Spinal cord (tissue), 10 donors: ENCODE measurements around the gene DGKZ. TPM values are rescaled to one million over a fixed set of nuclear protein-coding genes. Genes with fewer than 3 reads are reported as not detected.

Experiments used
- DNase-seq, 6 donors: peaks; one replicate each; pipeline versions ENCODE4 v3.0.0 to v3.0.0-alpha.2; 2013 to 2015; ENCODE audit warnings: low spot score in 6 of 6, low read depth in 4 of 6
- H3K27ac ChIP-seq: one replicate; pipeline ENCODE4 v1.5.1; 2013; ENCODE audit warnings: low read depth, low read length, control low read depth
- H3K27me3 ChIP-seq: one replicate; pipeline ENCODE4 v1.6.1; 2013; ENCODE audit warnings: low read length; ENCODE audit not compliant: control insufficient read depth, insufficient read depth
- H3K36me3 ChIP-seq: one replicate; pipeline ENCODE4 v1.6.1; 2013; ENCODE audit warnings: low read length; ENCODE audit not compliant: control insufficient read depth, insufficient read depth
- H3K4me1 ChIP-seq: one replicate; pipeline ENCODE4 v1.6.1; 2013; ENCODE audit warnings: low read length; ENCODE audit not compliant: control insufficient read depth, insufficient read depth
- H3K4me3 ChIP-seq: one replicate; pipeline ENCODE4 v1.5.1; 2013; ENCODE audit warnings: low read depth, low read length, control low read depth
- H3K9me3 ChIP-seq: one replicate; pipeline ENCODE4 v1.6.1; 2013; ENCODE audit warnings: low read length; ENCODE audit not compliant: control insufficient read depth, insufficient read depth
- WGBS: methylation state at CpG from one replicate; pipeline ENCODE4 v1.1.5; 2013; ENCODE audit warnings: missing lambda C conversion rate; ENCODE audit not compliant: insufficient coverage; 5-methylcytosine and 5-hydroxymethylcytosine counted together
- polyA plus RNA-seq, 2 donors: library from polyadenylated mRNA; unstranded; fragments of 120-200 nt; gene quantifications; one replicate each; pipeline ENCODE4 v1.2.1, GENCODE V29; 2013; ENCODE audit not compliant: insufficient read length in 2 of 2
- total RNA-seq, 2 donors: library from RNA; depleted of rRNA in 1 of 2; stranded (reverse); fragments of 120-200 nt in 1 of 2; fragments of >200 nt in 1 of 2; gene quantifications; one replicate each; pipeline versions ENCODE4 v1.2.3 to v1.2.4, GENCODE V29; 2013 to 2014
- donor health status: healthy.

DGKZ gene
- total and polyA plus RNA-seq, 4 donors: 27.1 to 83.2 (median 53.9) TPM

DNA sequence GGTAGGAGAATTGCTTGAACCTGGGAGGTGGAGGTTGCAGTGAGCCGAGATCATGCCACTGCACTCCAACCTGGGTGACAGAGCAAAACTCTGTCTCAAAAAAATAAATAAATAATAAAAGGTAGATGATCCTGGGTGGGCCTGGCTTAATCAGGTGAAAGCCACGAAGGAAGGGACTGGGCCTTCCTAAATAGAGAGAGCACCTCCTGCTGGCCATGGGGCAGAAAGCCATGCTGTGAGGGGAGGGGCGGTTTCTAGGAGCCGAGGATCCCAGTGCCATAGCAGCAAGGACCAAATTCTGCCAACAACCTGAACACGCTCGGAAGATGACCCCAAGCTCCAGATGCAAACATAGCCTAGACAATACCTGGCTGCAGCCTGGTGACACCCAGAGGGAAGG lies 24.5 kb upstream of the DGKZ start:
- Histone ChIP-seq H3K4me1 (peaks cover 4% of the 10 kb centered on the region), H3K36me3 (peaks cover 16% of the 10 kb centered on the region), H3K27ac (no peak overlapping the region), H3K9me3 (no peaks in the 10 kb centered on the region), H3K27me3 (peaks cover 2% of the 10 kb centered on the region), H3K4me3 (no peak overlapping the region)
- 83% methylated on average over 5 of the region's 6 CpGs for WGBS
- DNase-seq: no peak

DNA sequence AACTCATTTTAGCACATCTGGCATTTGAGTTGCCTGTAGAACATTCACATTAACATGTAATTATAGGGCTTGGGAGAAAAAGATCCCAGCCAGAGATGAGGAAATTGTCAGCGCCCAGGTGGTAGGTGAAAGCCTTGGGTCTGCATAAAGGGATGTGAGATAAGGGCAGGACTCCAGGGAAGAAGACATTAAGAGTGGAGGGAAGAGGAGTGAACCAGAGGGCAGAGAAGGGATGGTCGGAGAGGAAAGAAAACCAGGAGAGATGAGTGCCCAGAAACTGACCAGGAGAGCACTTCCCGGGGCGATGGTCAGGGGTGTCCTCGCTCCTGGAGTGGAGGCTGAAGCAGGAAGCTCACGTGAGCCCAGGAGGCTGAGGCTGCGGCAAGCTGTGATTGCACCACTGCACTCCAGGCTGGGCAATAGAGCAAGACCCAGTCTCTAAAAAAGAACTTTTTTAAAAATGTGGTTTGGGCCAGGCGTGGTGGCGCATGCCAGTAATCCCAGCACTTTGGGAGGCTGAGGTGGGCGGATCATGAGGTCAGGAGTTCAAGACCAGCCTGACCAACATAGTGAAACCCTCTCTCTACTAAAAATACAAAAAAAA lies 20.3 kb upstream of the DGKZ start:
- WGBS: 98% methylated on average over 7 of the region's 10 CpGs
- H3K27ac ChIP-seq: no peak overlapping the region
- peaks cover 22% of the 10 kb centered on the region for H3K4me1 ChIP-seq
- no peaks in the 10 kb centered on the region for H3K9me3 ChIP-seq
- no peaks in the 10 kb centered on the region for H3K36me3 ChIP-seq
- peaks cover 6% of the 10 kb centered on the region for H3K27me3 ChIP-seq
- no peak overlapping the region for H3K4me3 ChIP-seq
- DNase-seq: no peak

- Histone ChIP-seq H3K27ac (no peak overlapping the region), H3K4me1 (peaks cover 28% of the 10 kb centered on the region), H3K36me3 (no peaks in the 10 kb centered on the region), H3K9me3 (no peaks in the 10 kb centered on the region), H3K4me3 (no peak overlapping the region), H3K27me3 (peaks cover 12% of the 10 kb centered on the region)
- no peak for DNase-seq
- WGBS: 52% methylated on average over 6 of the region's 8 CpGs
Measured at GRCh38 chr11:46327829-46328228, 19.4 kb upstream of the DGKZ start.

- Histone ChIP-seq H3K36me3 (no peaks in the 10 kb centered on the region), H3K4me3 (no peak overlapping the region), H3K9me3 (no peaks in the 10 kb centered on the region), H3K27ac (no peak overlapping the region), H3K4me1 (peaks cover 42% of the 10 kb centered on the region), H3K27me3 (peaks cover 18% of the 10 kb centered on the region)
- no peak for DNase-seq
- WGBS: 49% methylated on average over 4 of the region's 5 CpGs
Measured at GRCh38 chr11:46330154-46330553, 17.1 kb upstream of the DGKZ start.

- Histone ChIP-seq H3K36me3 (no peaks in the 10 kb centered on the region), H3K27me3 (peaks cover 18% of the 10 kb centered on the region), H3K4me3 (no peak overlapping the region), H3K9me3 (no peaks in the 10 kb centered on the region), H3K4me1 (peaks cover 48% of the 10 kb centered on the region), H3K27ac (peak overlapping the region; percentile 29)
- WGBS: 13% methylated on average over 6 of the region's 11 CpGs
- DNase-seq: peak in 2 of 6 donors; percentile 72 to 82
Measured at GRCh38 chr11:46330563-46331281, 16.5 kb upstream of the DGKZ start.

DNA sequence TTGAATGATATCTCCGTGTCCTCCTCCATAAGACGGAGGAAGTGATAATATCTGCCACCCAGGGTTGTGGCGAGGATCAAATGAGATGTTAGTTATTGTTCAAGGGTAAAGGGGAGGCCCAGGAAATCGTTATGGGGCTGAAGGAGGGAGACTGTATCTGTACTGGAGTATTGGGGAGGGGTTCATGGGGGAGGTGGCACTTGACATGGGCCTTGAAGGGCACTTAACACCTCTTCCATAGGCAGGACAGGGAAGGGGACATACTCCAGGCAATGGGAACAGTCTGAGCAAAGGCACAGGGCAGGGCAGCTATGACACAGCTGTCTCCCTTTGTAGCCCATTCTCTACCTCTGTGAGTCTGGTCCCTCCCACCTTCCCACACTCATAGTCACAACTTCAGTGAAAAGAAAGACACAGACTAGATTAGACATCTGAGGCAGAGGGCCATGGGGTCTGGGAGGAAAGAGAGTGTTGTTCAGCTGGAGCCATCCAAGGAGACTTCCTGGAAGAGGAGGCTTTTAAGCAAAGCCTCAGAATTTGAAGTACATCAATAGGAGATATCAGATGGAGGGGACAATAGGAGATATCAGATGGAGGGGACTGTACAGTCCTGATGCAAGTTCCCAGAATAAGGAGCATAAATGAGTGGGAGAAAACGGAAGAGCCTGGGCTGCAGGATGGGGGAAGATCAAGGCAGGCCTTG lies 15.8 kb upstream of the DGKZ start:
- Histone ChIP-seq H3K36me3 (no peaks in the 10 kb centered on the region), H3K27me3 (peaks cover 18% of the 10 kb centered on the region), H3K27ac (no peak overlapping the region), H3K4me1 (peaks cover 55% of the 10 kb centered on the region), H3K4me3 (no peak overlapping the region), H3K9me3 (no peaks in the 10 kb centered on the region)
- WGBS: 37% methylated on average over 4 of the region's 5 CpGs
- no peak for DNase-seq

DNA sequence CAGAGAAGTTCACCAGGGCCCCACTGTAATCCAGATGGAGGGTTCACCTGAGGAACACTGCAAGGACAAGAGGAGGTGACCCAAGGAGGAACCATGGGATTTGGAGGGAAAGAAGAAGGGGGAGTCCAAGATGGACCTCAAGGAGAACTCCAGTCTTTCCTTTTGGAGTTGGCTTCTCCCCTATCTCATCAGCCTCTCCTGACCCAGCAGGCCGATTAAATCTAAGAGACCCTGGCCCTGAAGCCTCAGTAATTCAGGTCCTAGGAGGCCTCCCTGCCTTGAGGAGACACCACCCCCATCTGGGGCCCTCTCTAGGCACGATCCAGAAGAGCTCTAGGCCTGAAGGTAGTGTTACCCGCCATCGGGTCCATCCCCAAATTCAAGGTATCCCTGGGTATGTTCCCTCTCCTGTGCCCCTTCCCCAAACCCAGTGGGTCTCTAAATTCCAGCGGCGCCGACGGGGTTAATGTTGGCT lies 15.1 kb upstream of the DGKZ start:
- WGBS: 10% methylated on average over 8 of the region's 8 CpGs
- Histone ChIP-seq H3K4me1 (peaks cover 59% of the 10 kb centered on the region), H3K4me3 (peak overlapping the region; percentile 24), H3K36me3 (no peaks in the 10 kb centered on the region), H3K27me3 (peaks cover 17% of the 10 kb centered on the region), H3K9me3 (no peaks in the 10 kb centered on the region), H3K27ac (no peak overlapping the region)
- DNase-seq: no peak

DNA sequence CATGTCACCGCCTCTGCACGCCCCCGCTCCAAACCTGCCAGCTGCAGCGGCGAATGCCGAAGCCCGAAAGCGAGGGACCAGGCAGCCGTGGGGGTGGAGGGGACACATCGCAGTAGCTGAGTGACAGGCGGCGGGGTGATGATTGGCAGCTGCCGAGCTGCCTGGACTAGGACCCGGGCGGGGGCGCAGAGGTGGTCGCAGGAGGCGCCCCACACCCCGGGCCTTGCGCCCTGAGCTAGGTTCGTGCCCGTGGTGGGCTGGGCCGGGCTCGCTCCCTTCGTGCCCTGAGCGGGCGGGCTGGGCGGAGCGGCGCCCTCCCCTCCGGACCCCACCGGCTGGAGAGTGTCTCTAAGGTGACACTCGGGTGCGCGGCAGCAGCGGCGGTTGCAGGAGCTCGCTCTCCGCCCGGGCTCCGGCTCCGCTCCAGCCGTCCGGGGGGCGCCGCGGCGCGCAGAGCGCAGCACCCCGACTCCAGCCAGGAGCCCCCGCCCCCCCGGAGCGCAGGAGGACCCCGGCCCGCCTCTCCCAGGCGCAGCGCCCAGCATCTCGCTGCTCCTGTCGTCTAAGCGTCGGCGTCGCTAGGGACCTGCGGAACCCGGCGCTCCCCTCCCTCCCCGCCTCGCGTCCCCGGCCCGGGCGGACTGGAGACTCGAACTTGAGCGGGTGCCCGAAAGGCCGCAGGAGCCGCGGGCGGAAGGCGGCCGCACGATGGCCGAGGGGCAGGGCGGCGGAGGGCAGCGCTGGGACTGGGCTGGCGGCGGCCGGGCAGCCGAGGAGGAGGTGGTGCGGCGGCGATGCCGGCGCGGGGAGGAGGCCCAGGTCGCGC lies 14.5 kb upstream of the DGKZ start:
- Histone ChIP-seq H3K4me3 (peak overlapping the region; percentile 28), H3K36me3 (no peaks in the 10 kb centered on the region), H3K27me3 (peaks cover 17% of the 10 kb centered on the region), H3K4me1 (peaks cover 59% of the 10 kb centered on the region), H3K27ac (no peak overlapping the region), H3K9me3 (no peaks in the 10 kb centered on the region)
- DNase-seq: peak in 2 of 6 donors; percentile 59 to 84
- WGBS: under 1% methylated on average over 99 of the region's 99 CpGs

- peak overlapping the region; percentile 28 for H3K4me3 ChIP-seq
- H3K9me3 ChIP-seq: no peaks in the 10 kb centered on the region
- 2% methylated on average over 23 of the region's 25 CpGs for WGBS
- peaks cover 17% of the 10 kb centered on the region for H3K27me3 ChIP-seq
- no peak overlapping the region for H3K27ac ChIP-seq
- peaks cover 64% of the 10 kb centered on the region for H3K4me1 ChIP-seq
- no peaks in the 10 kb centered on the region for H3K36me3 ChIP-seq
- DNase-seq: peak in 2 of 6 donors; percentile 68 to 87
Measured at GRCh38 chr11:46333394-46333947, 13.8 kb upstream of the DGKZ start.
